ENCODE data around the gene CRYBB1. TPM values are rescaled to one million over a fixed set of nuclear protein-coding genes. Genes with fewer than 3 reads are reported as not detected.
A peak's percentile ranks its signal among the peaks of the same experiment; 100 is the strongest.
"Not testable (repeated sequence)": the region's sequence is repeated elsewhere in the genome, so short reads cannot be mapped to it uniquely, and the experiment has no call there.

CRYBB1 gene
- total RNA-seq, 1 donor from 2014 or later = not detected

DNA sequence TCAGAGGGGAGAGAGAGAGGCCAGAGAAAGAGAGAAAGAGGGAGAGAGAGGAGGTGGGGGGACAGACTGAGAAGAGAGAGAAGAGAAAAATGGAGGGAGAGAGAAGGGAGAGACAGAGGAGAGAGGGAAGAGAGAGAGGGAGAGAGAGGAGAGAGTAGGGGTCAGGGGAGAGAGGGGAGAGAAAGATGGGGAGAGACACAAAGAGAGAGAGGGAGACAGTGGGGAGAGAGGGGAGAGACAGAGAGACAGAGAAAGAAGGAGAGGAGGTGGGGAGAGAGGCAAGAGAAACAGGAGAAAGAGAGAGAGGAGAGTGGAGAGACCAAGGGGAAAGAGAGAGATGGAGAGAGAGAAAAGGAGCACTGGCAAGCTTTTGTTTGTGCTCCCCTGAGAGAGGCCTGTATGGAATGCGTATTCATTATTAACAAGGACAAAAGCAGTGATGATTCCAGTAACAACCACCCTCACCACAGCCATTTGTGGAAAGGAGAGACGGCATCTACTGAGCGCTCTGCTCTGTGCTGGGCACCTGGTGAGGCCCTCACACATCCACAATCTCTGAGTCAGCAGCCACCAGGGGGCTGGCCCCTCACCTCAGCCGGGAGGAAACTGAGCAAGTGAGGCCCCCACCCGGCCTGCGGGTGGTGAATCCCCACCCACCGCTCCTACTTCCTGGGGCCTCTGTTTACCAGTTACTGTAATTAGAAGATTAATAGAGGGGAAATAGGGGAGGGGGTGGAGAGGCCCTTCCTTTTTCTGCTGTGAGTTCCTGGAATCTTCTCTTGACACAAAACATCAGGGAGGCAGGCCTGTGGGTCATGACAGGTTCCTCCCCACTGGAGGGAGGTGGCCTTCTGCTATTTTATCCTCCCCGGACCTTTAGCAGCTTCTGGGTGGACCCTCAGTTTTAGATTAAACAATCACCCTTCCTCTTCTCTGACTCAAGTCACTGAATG is 24.9 kb upstream of the CRYBB1 start:
- ATAC-seq (no peak), DNase-seq (ENCODE audit: low spot score) (no peak)

DNA sequence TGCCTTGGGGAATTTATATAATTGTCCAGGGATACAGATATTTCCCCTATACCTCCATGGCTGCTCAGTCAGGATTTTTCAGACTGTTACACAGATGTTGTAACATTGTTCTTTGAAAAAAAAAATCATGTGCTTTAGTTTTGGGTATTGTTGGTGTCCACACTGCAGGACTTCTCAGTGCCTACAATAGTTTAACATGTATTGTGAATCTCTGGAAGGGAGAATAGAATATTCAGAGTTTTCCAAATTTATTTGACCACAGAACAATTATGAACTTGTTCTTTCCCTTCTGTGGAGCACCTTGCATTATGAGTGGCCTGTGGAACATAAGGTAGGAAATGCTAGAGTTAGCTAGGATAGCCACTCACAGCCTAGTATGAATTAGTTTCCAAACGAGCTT is 18.5 kb upstream of the CRYBB1 start:
- no peak for DNase-seq (ENCODE audit: low spot score)
- ATAC-seq = no peak

DNA sequence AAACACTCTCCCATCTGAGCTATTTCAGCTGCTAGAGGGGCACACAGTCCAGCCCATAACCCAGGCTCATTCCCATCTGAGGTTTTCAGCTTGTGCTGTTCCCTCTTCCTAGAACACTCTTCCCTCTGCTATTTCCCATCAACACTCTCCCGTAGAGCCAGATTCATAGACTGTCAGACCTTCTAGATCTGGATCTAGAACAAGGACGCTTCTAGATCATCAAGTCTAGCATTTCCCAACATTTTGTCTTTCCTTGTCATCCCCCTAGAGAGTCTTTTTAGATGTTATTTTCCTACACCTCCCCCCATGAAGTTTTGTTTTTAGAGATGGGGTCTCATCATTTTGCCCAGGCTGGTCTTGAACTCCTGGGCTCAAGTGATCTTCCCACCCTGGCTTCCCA is 17.3 kb upstream of the CRYBB1 start:
- no peak for ATAC-seq
- DNase-seq (ENCODE audit: low spot score) = no peak

DNA sequence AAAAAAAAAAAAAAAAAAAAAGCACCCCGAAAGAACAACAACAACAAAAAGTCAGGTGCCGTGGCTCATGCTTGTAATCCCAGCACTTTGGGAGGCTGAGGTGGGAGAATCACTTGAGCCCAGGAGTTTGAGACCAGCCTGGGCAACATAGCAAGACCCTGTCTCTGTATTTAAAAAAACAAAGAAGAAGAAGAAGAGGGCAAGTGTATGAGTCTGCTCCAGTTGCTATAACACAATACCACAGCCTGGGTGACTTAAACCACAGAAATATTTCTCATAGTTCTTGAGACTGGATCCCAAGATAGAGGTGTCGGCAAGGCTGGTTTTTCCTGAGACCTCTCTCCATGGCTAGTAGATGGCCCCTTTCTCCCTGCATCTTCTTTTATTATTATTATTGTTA is 16.4 kb upstream of the CRYBB1 start:
- DNase-seq (ENCODE audit: low spot score) = no peak
- ATAC-seq = no peak

DNA sequence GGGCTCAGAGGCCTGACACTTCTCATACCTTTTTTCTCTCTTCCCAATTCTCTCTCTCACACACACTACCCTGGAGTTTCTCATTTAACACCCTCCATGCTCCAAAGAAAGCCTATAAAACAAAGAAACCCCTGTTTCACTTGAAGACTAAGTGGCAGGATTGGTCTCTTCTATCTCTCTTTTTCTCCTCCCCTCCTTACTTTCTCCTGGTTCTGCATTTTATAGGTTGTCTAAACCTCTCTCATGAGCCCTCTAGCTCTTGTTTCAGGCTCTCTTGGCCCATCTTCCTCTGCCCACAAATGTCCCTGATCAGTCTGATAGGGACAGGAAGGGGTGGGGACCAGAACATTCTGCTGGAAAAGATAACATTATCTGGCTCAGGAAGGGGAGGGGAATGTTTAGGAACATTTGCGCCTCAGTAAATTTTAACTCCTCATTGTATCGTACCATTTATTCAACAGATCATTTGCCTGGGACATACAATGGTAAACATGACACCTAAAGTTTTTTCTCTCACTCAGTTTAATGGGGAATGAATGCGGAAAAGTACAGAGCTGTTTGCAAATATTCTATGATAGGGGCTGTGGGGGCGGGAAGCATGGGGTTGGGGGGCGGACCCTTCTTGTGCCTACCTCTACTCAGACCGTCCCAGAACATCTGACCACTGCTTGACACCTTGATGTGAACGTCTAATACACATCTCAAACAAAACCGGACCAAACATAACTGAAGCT is 14.8 kb upstream of the CRYBB1 start:
- ATAC-seq (peak; percentile 41), DNase-seq (ENCODE audit: low spot score) (no peak)

DNA sequence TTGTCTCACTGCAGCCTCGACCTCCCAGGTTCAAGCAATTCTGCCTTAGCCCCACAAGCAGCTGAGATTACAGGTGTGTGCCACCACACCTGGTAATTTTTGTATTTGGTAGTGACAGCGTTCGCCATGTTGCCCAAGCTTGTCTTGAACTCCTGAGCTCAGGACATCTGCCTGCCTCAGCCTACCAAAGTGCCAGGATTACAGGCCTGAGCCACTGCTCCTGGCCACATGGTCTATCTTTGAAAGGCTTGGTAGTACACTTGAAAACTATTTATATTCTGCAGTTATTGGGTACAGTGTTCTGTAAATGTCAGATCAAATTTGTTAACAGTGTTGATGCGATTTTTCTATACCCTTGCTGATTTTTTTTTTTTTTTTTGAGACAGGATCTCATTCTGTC is 13.5 kb upstream of the CRYBB1 start:
- DNase-seq (ENCODE audit: low spot score) = no peak
- no peak for ATAC-seq

DNA sequence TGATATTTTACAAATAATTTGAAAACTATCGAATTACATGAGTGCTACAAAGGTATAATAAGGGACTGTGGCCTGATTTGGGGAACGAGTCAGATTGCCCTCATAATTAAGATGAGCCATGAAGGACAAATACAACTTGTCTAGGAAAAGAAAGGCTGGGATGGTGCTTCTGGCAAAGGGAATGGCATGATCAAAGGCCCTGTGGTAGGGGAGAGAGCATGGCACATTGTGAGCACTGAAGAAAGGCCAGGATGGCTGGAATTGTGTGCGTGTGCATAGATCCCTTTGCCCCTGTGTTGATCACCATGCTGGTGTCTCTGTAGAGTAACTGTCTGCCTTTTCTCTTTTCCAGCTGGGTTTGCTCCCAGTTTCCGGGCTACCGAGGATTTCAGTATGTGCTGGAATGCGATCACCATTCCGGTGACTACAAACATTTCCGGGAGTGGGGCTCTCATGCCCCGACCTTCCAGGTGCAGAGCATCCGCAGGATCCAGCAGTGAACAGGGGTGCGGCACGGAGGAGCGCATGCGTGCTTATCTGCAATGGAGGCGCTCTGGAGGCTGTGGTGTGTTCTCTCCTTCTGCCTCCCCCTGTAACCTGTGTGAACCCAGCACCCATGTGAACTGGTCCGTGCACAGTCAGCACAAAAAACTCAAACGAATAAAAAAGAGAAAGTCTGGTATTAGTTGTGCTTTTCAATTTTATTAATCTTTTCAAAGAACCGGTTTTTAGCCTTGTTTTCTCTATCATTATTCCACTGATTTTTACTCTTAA is 12.3 kb upstream of the CRYBB1 start:
- DNase-seq (ENCODE audit: low spot score) = no peak
- ATAC-seq = no peak

DNA sequence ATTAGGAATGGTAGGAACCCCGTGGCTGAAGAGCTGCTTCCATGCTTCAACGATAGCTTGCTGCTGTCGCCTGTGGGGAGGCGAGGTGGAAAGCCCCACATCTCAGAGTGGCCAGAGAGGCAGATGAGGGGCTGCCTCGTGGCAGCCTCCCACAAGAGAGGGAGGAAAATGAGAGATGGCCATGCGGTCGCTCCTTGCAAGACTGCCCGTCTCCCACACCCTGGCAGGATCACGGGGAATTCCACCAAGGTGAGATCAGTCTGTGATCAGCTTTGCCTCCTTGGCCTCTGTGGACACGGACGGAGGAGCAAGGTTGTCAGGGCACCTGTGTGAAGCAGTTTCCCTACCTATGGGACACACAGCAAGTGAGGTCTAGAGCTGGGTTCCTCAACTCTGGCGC is 7.0 kb upstream of the CRYBB1 start:
- ATAC-seq (no peak), DNase-seq (ENCODE audit: low spot score) (no peak)

DNA sequence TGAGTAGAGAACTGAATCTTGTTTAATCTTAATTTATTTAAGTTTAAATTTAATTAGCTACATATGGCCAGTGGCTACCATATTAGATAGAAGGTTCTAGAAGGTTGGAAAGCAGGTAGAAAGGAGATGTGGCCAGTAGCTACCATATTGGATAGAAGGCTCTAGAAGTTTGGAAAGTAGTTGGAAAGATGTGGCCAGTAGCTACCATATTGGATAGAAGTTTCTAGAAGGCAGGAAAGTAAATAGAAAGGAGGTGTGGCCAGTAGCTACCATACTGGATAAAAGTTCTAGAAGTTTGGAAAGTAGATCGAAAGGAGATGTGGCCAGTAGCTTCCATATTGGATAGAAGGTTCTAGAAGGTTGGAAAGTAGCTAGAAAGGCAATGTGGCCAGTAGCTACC is 6.2 kb upstream of the CRYBB1 start:
- ATAC-seq = no peak
- no peak for DNase-seq (ENCODE audit: low spot score)

DNA sequence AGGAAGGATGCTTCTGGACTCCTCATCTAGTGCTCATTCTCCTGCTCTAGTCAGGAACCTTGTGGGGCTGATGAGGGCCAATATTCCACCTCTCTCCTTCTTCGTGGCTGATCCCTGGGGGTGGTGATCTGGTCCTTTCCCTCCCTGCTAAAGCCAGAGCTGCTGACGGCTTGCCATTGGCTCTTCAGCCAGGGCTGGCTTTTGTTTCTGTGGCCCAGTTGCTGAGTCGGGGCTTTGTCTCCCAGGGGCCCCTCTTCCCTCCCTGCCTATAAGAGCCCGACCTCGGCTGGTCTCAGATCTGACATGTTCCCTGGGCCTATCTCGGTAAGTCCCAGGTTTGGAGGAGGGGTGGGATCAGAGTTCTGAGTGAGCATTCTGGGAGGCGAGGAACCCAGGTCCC is 3.8 kb upstream of the CRYBB1 start, which contains the start of gene CRYBA4:
Gene CRYBA4 (plus strand): TSS at position 301 of the 400 bp plus-strand sequence. CDS start 634 bp downstream, outside the sequence.
- DNase-seq (ENCODE audit: low spot score) = no peak
- no peak for ATAC-seq

DNA sequence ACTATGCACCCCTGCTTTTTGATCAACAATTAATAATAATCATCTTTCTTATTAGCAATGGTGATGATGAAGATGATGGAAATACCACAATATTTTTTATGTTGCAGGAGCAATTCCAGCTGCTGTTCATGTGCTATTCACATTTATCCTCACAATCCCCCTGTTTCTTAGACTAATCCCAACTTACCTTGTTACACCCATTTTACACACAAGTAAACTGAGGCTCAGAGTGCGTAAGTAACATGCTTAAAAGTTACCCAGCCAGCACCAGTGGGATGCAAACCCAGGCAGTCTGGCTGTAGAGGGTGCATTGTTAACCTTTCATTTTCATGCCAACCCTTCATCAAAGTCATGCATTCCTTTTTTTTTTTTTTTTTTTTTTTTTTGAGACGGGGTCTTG is 2.4 kb upstream of the CRYBB1 start:
- ATAC-seq (no peak), DNase-seq (ENCODE audit: low spot score) (no peak)

DNA sequence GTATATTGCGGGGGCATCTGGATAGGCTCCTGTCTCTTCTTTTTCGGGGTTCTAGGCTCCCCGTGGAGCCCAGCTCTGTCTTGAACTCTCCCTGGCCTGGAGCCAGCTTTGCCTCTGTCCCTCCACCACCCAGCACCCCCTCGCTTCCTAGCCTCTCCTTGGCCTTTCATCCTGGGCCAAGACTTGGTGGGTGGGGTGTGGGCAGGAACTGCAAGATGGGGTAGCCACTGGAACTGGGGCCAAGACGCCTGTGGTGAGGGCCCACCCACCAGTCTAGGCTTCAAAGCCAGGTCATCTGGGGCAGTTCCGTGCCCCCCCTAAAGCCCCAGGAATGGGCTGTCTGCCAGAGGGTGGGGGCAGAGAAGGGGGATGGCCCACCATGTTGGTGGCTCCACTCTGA is 1.7 kb upstream of the CRYBB1 start:
- no peak for ATAC-seq
- no peak for DNase-seq (ENCODE audit: low spot score)

DNA sequence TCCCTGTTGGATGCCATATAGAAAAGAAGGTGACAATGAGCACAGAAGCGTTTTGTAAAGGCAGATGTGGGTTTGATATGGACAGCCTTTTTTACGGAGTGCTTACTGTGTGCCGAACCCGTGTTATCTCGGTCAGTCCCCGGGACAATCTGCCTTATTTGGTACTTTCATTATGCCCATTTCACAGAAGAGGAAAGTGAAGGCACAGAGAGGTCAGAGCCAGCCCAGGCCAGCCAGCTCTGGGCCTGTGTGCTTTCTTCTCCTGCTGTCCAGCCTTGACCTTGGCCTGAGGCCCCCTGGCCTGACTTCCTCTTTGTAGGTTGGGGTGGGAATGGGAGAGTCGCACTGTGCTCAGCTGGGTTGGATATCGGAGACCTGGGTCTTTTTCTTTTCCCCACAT is 628 bp upstream of the CRYBB1 start:
- ATAC-seq (no peak), DNase-seq (ENCODE audit: low spot score) (no peak)

DNA sequence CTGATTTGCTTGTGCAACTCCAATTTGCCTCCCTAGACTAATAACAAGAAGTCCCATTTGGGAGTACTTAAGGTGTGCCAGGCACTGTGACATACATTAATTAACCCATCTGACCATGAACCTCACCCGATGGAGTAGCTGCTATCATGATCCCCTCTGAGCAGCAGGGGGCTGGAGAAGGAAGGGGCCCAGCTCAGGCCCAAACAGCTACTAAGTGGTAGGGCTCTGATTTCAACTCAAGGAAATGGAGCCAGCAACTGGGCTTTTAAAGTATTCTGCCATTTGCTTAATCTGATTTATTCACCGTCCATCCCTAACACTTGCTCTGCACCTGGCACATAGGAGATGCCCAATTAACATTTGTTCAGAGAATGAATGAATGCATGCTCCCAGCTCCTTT is 1.2 kb downstream of the CRYBB1 start:
- no peak for DNase-seq (ENCODE audit: low spot score)
- no peak for ATAC-seq

DNA sequence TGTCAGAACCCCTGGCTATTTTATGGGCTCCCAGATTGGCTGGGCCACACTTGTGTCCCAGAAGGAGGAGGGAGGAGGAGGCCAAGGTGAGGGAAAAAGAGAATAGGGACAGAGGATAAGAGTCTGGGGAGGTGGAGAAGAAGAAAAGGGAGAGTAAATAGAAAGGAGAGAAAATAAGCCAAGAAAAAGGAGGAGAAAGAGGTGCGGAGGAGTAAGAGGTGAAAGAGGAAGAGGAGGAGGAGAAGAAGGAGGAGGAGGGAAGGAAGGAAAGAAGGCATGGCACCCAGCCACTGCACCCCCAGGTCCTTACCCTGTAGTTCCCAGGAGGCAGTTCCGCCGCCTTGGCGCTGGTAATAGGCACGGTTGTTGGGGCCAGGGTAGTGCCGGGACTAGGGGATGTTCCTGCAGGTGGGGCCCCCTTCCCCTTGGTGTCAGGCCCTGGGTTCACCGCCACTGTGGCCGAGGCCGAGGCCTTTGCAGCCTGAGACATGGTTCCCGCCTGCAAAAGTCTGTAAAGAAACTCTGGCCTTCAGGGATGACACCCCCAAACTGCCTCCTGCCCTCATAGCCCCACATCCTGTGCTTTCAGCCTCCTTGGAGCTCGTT is 1.9 kb downstream of the CRYBB1 start:
- ATAC-seq (no peak), DNase-seq (ENCODE audit: low spot score) (no peak)

DNA sequence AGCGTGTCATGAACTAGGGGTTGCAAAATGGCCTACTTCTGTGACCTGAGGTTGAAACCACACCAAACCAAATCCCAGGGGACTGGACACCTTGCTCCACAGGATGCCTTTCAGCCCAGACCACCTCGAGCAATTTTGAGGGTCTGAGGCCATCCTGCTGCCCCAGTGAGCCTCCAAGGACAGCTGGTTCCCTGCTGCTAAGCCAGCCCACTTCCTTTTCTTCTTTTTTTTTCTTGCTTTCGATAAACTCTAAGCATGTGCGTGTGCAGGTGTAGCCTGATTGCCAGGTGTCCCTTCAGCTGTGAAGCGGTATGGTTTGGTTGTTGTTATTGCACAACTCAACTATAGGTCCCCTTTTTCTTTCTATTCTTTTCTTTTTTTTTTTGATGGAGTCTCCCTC is 2.7 kb downstream of the CRYBB1 start:
- ATAC-seq (no peak), DNase-seq (ENCODE audit: low spot score) (no peak)

DNA sequence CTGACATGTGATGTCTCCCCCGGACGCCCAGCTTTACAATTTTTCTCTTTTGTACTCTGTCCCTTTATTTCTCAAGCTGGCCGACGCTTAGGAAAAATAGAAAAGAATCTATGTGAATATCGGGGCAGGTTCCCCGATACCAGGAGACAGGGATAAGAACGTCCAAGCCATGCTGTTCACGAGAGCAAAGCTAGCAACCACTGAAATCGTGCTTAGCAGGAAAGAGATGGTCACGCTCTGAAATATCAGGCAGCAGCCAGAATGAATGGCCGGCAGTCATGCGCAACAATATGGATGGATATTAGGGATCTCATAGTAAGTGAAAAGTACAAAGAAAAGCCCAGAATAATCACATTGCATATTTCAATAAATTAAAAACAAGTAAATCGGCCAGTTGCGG is 3.5 kb downstream of the CRYBB1 start:
- ATAC-seq = no peak
- DNase-seq (ENCODE audit: low spot score) = no peak

DNA sequence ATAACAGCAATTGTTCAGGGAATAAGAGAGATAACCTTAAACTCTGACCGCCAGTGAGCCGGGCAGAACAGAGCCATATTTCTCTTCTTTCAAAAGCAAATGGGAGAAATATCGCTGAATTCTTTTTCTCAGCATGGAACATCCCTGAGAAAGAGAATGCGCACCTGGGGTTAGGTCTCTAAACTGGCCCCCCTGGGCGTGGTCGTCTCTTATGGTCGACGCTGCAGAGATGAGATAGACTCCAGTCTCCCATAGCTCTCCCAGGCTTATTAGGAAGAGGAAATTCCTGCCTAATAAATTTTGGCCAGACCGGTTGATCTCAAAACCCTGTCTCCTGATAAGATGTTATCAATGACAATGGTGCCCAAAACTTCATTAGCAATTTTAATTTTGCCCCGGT is 4.1 kb downstream of the CRYBB1 start:
- not testable (repeated sequence) for ATAC-seq; DNase-seq (ENCODE audit: low spot score)

DNA sequence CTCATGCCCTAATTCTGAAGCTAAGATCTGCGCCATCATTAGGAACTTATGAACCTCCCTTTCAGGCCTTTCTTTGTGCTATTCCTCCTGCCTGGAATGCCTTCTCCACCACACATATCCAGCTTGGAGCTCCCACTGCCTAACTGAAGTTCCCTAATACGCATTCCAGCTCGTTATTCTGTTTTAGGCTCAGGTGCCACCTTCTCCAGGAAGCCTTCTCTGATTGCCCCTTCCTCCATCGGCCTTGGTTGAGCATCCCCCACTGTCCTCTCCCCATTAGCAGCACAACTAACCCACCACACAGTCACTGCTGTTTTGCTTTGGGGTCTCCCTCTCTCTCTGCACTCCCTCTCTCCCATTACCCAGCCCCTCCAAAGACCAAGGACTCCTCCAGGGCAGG is 5.2 kb downstream of the CRYBB1 start:
- no peak for ATAC-seq
- DNase-seq (ENCODE audit: low spot score) = no peak

DNA sequence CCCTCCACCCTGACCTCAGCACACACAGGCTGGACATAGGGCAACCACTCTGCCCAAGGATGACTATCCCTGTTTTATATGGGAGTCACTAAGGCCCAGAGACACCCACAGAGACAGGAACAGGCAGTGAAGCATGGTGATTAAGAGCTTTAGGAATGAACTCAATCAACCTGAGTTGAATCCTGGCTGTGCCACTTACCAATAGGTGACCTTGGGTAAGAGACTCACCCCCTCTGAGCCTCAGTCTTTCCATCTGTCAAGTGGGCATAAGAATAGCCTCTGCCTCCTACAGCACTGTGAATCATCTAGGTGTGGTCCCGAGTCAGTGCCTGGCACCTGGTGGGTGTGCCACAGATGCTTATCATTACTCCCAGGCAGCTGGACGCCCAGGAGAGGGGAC is 6.8 kb downstream of the CRYBB1 start:
- no peak for ATAC-seq
- DNase-seq (ENCODE audit: low spot score) = no peak

Measured in left lobe of liver (tissue), 2 donors.